DND-41 (cell line): Measurements from ENCODE around the gene NETO1.
A peak's percentile ranks its signal among the peaks of the same experiment; 100 is the strongest.

ENCODE experiments used
- ATAC-seq: fragments of 200-7000 bp; cut with Tn5 transposase; 3 replicates; pipeline ENCODE4 v1.9.1; 2021; ENCODE audit warnings: low read depth; ENCODE audit not compliant: insufficient read depth
- DNase-seq: peaks from one replicate; pipeline ENCODE4 v3.0.0-alpha.2; 2020
- H2AFZ ChIP-seq: 2 replicates; pipeline ENCODE4 v1.6.0; 2012; ENCODE audit warnings: low read depth, low read length
- H3K27ac ChIP-seq: 2 replicates; pipeline ENCODE4 v1.5.1; 2012; ENCODE audit warnings: low read length, inconsistent platforms
- H3K27me3 ChIP-seq: fragments of 200-600 bp; sonication (generic); 2 replicates; pipeline ENCODE4 v1.6.0; 2012; ENCODE audit warnings: low read length, mild to moderate bottlenecking, inconsistent platforms; ENCODE audit not compliant: insufficient read depth, poor library complexity
- H3K36me3 ChIP-seq: 2 replicates; pipeline ENCODE4 v1.5.1; 2012; ENCODE audit warnings: low read length, inconsistent platforms; ENCODE audit not compliant: insufficient read depth
- H3K4me1 ChIP-seq: 2 replicates; pipeline ENCODE4 v1.5.1; 2012; ENCODE audit warnings: mild to moderate bottlenecking, low read length; ENCODE audit not compliant: insufficient read depth
- H3K4me2 ChIP-seq: 2 replicates; pipeline ENCODE4 v1.6.0; 2012; ENCODE audit warnings: mild to moderate bottlenecking, moderate library complexity, low read length, inconsistent platforms; ENCODE audit not compliant: insufficient read depth
- H3K4me3 ChIP-seq, 2 experiments: fragments of 200-600 bp in 1 of 2; shearing (Covaris generic) in 1 of 2; 2 replicates each; pipeline ENCODE4 v1.5.1; 2012 to 2016; ENCODE audit warnings: inconsistent platforms in 2 of 2, low read length in 2 of 2, mild to moderate bottlenecking in 2 of 2, low read depth in 1 of 2, moderate library complexity in 1 of 2
- H3K79me2 ChIP-seq: 2 replicates; pipeline ENCODE4 v1.6.0; 2012; ENCODE audit warnings: low read length, inconsistent platforms; ENCODE audit not compliant: insufficient read depth
- H3K9ac ChIP-seq: 2 replicates; pipeline ENCODE4 v1.6.0; 2012; ENCODE audit warnings: low read depth, mild to moderate bottlenecking, inconsistent platforms, low read length, moderate library complexity
- H3K9me3 ChIP-seq: 2 replicates; pipeline ENCODE4 v1.5.1; 2012; ENCODE audit warnings: low read length, moderate library complexity, mild to moderate bottlenecking, inconsistent platforms; ENCODE audit not compliant: insufficient read depth, severe bottlenecking
- H4K20me1 ChIP-seq: 2 replicates; pipeline ENCODE4 v1.6.0; 2012; ENCODE audit warnings: low read length; ENCODE audit not compliant: insufficient read depth
- EZH2 ChIP-seq: IDR thresholded peaks from 3 replicates; pipeline ENCODE4 v1.6.1; 2012; ENCODE audit warnings: borderline replicate concordance, low read depth, mild to moderate bottlenecking, moderate library complexity, low read length, inconsistent platforms; ENCODE audit not compliant: severe bottlenecking
- TF ChIP-seq, protein P1 (sequence below): IDR thresholded peaks from 2 replicates; pipeline ENCODE4 v1.5.1; 2012; ENCODE audit warnings: borderline replicate concordance, low read length, moderate library complexity, mild to moderate bottlenecking; ENCODE audit not compliant: poor library complexity, severe bottlenecking; ENCODE audit errors: extremely low read depth

The NETO1 gene

DNA sequence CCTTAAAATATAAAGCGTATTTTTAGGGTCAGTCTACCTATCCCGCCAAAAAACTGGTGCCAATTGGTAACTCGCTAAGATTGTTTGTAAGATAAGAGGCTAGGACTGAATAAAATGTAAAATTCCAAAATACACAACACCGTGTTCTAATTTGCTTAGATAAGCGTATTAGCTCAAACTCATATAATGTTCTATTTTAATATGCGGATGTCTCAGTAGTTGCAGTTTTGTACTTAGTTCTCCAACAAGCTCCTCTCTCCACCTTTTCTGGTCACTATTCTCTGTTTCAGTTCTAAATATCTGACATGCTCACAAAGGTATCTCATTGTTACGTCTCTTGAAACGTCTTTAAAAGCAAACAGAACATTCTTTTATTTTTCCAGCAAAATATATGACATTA is 24.0 kb downstream of the NETO1 start:
- H3K4me1 ChIP-seq: peaks cover 29% of the 10 kb centered on the region
- H3K4me3 ChIP-seq: no peak overlapping the region
- no peaks in the 10 kb centered on the region for H3K9me3 ChIP-seq
- no peak overlapping the region for H3K9ac ChIP-seq
- H3K4me2 ChIP-seq: no peak overlapping the region
- H3K36me3 ChIP-seq: no peaks in the 10 kb centered on the region
- no peak for ATAC-seq
- no peak for DNase-seq
- TF ChIP-seq, protein P1, sequence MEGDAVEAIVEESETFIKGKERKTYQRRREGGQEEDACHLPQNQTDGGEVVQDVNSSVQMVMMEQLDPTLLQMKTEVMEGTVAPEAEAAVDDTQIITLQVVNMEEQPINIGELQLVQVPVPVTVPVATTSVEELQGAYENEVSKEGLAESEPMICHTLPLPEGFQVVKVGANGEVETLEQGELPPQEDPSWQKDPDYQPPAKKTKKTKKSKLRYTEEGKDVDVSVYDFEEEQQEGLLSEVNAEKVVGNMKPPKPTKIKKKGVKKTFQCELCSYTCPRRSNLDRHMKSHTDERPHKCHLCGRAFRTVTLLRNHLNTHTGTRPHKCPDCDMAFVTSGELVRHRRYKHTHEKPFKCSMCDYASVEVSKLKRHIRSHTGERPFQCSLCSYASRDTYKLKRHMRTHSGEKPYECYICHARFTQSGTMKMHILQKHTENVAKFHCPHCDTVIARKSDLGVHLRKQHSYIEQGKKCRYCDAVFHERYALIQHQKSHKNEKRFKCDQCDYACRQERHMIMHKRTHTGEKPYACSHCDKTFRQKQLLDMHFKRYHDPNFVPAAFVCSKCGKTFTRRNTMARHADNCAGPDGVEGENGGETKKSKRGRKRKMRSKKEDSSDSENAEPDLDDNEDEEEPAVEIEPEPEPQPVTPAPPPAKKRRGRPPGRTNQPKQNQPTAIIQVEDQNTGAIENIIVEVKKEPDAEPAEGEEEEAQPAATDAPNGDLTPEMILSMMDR: no peak
- no peak for TF ChIP-seq EZH2
- no peaks in the 10 kb centered on the region for H4K20me1 ChIP-seq
- H3K27me3 ChIP-seq: no peaks in the 10 kb centered on the region
- H2AFZ ChIP-seq: no peak overlapping the region
- no peak overlapping the region for H3K27ac ChIP-seq
- H3K79me2 ChIP-seq: peaks cover 2% of the 10 kb centered on the region; the same call in 1 of the 2 replicates

DNA sequence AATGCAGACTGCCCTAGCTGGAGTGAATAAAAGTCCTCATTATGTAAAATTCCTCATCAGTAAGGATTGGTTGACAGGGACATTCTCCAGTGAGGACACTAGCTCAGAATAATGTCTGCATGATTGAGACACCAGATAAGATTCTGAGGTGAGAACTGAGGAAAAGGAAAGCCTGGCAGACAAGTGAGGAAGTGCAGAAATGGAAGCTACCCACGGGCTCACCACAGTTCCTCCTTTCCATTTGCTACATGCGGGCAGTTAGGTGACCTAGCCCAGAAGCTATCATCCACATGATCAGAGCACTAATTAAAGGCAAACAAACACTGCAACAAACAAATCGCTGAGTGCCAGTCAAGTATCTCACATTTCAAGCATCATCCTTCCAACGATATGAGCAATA is 27.7 kb downstream of the NETO1 start:
- H3K4me3 ChIP-seq: no peak overlapping the region
- no peak overlapping the region for H3K9ac ChIP-seq
- no peak overlapping the region for H3K4me2 ChIP-seq
- H2AFZ ChIP-seq: no peak overlapping the region
- no peaks in the 10 kb centered on the region for H3K9me3 ChIP-seq
- peaks cover 29% of the 10 kb centered on the region for H3K4me1 ChIP-seq
- peak overlapping the region; percentile 3 for H3K27ac ChIP-seq
- H3K27me3 ChIP-seq: no peaks in the 10 kb centered on the region
- no peak for DNase-seq
- peaks cover 6% of the 10 kb centered on the region; the same call in 1 of the 2 replicates for H3K36me3 ChIP-seq
- H4K20me1 ChIP-seq: no peaks in the 10 kb centered on the region
- no peak for ATAC-seq
- TF ChIP-seq, protein P1: no peak
- no peak for TF ChIP-seq EZH2
- peaks cover 10% of the 10 kb centered on the region for H3K79me2 ChIP-seq

DNA sequence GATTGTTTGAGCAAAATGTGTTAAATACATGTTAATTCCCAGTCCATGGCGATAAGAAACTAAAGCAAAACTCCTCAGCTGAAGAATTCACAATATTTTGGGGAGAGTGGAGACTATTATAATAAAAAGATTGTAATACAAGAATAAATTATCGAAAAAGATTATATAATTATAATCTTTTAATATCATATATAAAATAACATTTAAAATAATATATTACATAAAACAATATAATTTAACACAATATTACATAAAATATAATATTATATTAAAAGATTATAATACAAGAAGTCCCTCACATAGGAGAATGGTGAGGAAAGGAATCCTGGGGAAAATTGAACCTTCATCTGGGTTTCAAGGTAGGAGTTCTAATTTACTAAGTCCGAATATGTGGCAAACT is 33.1 kb downstream of the NETO1 start:
- ATAC-seq: no peak

More for the DNA sequence above, 33.1 kb downstream of the NETO1 start:
- H3K4me3 ChIP-seq: no peak overlapping the region
- no peak for DNase-seq
- H3K9ac ChIP-seq: no peak overlapping the region
- no peaks in the 10 kb centered on the region for H3K9me3 ChIP-seq
- TF ChIP-seq, protein P1: no peak
- no peak for TF ChIP-seq EZH2
- no peak overlapping the region for H3K4me2 ChIP-seq
- H3K4me1 ChIP-seq: peaks cover 23% of the 10 kb centered on the region
- H3K36me3 ChIP-seq: peaks cover 9% of the 10 kb centered on the region; the same call in 1 of the 2 replicates
- no peaks in the 10 kb centered on the region for H4K20me1 ChIP-seq
- H3K27me3 ChIP-seq: no peaks in the 10 kb centered on the region
- H3K27ac ChIP-seq: no peak overlapping the region
- H2AFZ ChIP-seq: no peak overlapping the region
- peaks cover 16% of the 10 kb centered on the region for H3K79me2 ChIP-seq
